Melanocyte of skin (primary cell): ENCODE measurements around the gene MGAT4B. TPM values are rescaled to one million over a fixed set of nuclear protein-coding genes. Genes with fewer than 3 reads are reported as not detected.

Experiments
- small RNA-seq, 2 donors: library from RNA; depleted of rRNA; stranded (forward); fragments of <200 nt; gene quantifications; one replicate each; pipeline ENCODE3, GENCODE V24; 2012
- total RNA-seq, 2 donors: library from RNA; depleted of rRNA; stranded (reverse); fragments of >200 nt; gene quantifications; 2 replicates each; pipeline ENCODE4 v1.2.3, GENCODE V29; 2012

The MGAT4B gene
- 100 to 1,000 TPM in 1 of 2 donors, 10 to 100 TPM in 1; 90.5 to 103 TPM for total RNA-seq

GRCh38 chr5:179806250-179807048 lies at the start of gene MGAT4B:
Gene MGAT4B (minus strand): TSS chr5:179806866. CDS start chr5:179806583, 283 bp downstream.

GRCh38 chr5:179820483-179821297 lies 14.0 kb upstream of the MGAT4B start, which contains the start of gene SQSTM1:
Gene SQSTM1 (plus strand): TSS chr5:179820905. CDS start chr5:179820937, 32 bp downstream.

GRCh38 chr5:179793468-179794139 lies 13.1 kb downstream of the MGAT4B start, which contains the start of gene LTC4S:
Gene LTC4S (plus strand): TSS chr5:179793986. CDS start chr5:179794081, 95 bp downstream.

Small RNAs within 50 kb of the gene (small RNA-seq; reads per million reads assigned to genes)
- gene MIR1229 (0.06 to 0.77 reads per million in 2 donors), gene RF00019 (0 reads per million in 2 donors)

Other genes starting within 250 kb of the MGAT4B start
- 100 to 1,000 TPM; 307 to 395 TPM for gene HNRNPH1, start 183.2 kb downstream of the MGAT4B start, total RNA-seq
- not detected for gene CBY3, start 125.8 kb downstream of the MGAT4B start, total RNA-seq
- 100 to 1,000 TPM; 454 to 721 TPM for gene CANX, start 107.9 kb downstream of the MGAT4B start, total RNA-seq
- gene MAML1, start 74.0 kb downstream of the MGAT4B start, total RNA-seq = 10 to 100 TPM in 1 of 2 donors, 1 to 10 TPM in 1; 8.6 to 12.0 TPM
- not detected for gene LTC4S, start 12.9 kb downstream of the MGAT4B start, total RNA-seq
- gene SQSTM1, start 14.0 kb upstream of the MGAT4B start, total RNA-seq = 100 to 1,000 TPM; 670 to 701 TPM
- 1 to 10 TPM; 5.9 to 7.3 TPM for gene MRNIP, start 52.0 kb upstream of the MGAT4B start, total RNA-seq
- gene TBC1D9B, start 101.0 kb upstream of the MGAT4B start, total RNA-seq = 10 to 100 TPM; 71.6 to 87.6 TPM